NCI-H345 treated with DMSO at 0.1 percent for 48 hours (cell line): ENCODE measurements around the gene PCNX2.

Experiments
- DNase-seq: peaks from one replicate; lab custom pipeline; 2025; ENCODE audit not compliant: unreplicated experiment; lab: John Stamatoyannopoulos, UW

PCNX2 gene

GRCh38 chr1:232943679-232944252, 351.8 kb downstream of the PCNX2 start:
- DNase-seq = no peak

GRCh38 chr1:232942413-232943294, 352.9 kb downstream of the PCNX2 start:
- no peak for DNase-seq

- no peak for DNase-seq
Observed at GRCh38 chr1:232940262-232940661, 355.3 kb downstream of the PCNX2 start.

GRCh38 chr1:232939748-232940147, 355.8 kb downstream of the PCNX2 start:
- DNase-seq = no peak

- no peak for DNase-seq
Observed at GRCh38 chr1:232938926-232939325, 356.6 kb downstream of the PCNX2 start.

GRCh38 chr1:232937741-232938375, 357.7 kb downstream of the PCNX2 start:
- DNase-seq = no peak

GRCh38 chr1:232936941-232937340, 358.6 kb downstream of the PCNX2 start:
- DNase-seq = no peak
